K562 (cell line): ENCODE measurements around the gene WDHD1. TPM values are rescaled to one million over a fixed set of nuclear protein-coding genes. Genes with fewer than 3 reads are reported as not detected.

Experiments used
- FOXK1 ChIP-seq: sonication (generic); formaldehyde crosslinking; IDR thresholded peaks from 2 replicates; pipeline ENCODE4 v1.8.0; 2022; ENCODE audit warnings: missing genetic modification reagents, mild to moderate bottlenecking, borderline replicate concordance
- GTF2B ChIP-seq: IDR thresholded peaks from 2 replicates; pipeline ENCODE4 v1.6.1; 2011; ENCODE audit not compliant: insufficient read length; ENCODE audit errors: extremely low read depth
- KDM1A ChIP-seq, 2 experiments: fragments of 450-650 bp; IDR thresholded peaks; 2 replicates each; pipeline ENCODE4 v1.6.1; 2016; ENCODE audit warnings: mild to moderate bottlenecking in 2 of 2
- KHSRP ChIP-seq: fragments of 450-650 bp; IDR thresholded peaks from 2 replicates; pipeline ENCODE4 v1.6.1; 2017
- L3MBTL2 ChIP-seq: fragments of 450-650 bp; IDR thresholded peaks from 2 replicates; pipeline ENCODE4 v1.6.1; 2016; ENCODE audit warnings: mild to moderate bottlenecking, moderate library complexity
- LARP7 ChIP-seq: fragments of 450-650 bp; IDR thresholded peaks from 2 replicates; pipeline ENCODE4 v1.6.1; 2016
- MCM5 ChIP-seq: fragments of 450-650 bp; IDR thresholded peaks from 2 replicates; pipeline ENCODE4 v1.6.1; 2016; ENCODE audit warnings: low read depth
- MEF2D ChIP-seq: conservative IDR thresholded peaks from 2 replicates; pipeline ENCODE4 v1.6.1; 2016; ENCODE audit warnings: low read depth, missing genetic modification characterization, missing compliant biosample characterization
- MXI1 ChIP-seq: IDR thresholded peaks from 2 replicates; pipeline ENCODE4 v1.6.1; 2011; ENCODE audit warnings: low read depth, mild to moderate bottlenecking, improper control_type of control experiment, low read length
- RB1 ChIP-seq: fragments of 450-650 bp; IDR thresholded peaks from 2 replicates; pipeline ENCODE4 v1.6.1; 2017; ENCODE audit warnings: low read depth, mild to moderate bottlenecking
- SIRT6 ChIP-seq: IDR thresholded peaks from one replicate; pipeline ENCODE4 v1.6.1; 2012; ENCODE audit warnings: low read depth, mild to moderate bottlenecking, control low read depth, inconsistent platforms, low read length, moderate library complexity
- SREBF2 ChIP-seq: sonication (generic); formaldehyde crosslinking; IDR thresholded peaks from 2 replicates; pipeline ENCODE4 v1.4.0; 2020; ENCODE audit warnings: mild to moderate bottlenecking, missing genetic modification reagents
- TARDBP ChIP-seq: fragments of 450-650 bp; IDR thresholded peaks from 2 replicates; pipeline ENCODE4 v1.6.1; 2016
- TBL1XR1 ChIP-seq, 2 experiments: IDR thresholded peaks; 2 replicates each; pipeline ENCODE4 v1.6.1; 2012; ENCODE audit warnings: improper control_type of control experiment in 2 of 2, low read length in 2 of 2, mild to moderate bottlenecking in 1 of 2
- ZBTB34 ChIP-seq: fragments of 250-450 bp; sonication (Bioruptor Pico); IDR thresholded peaks from 2 replicates; pipeline ENCODE4 v1.8.0; 2021; ENCODE audit warnings: mild to moderate bottlenecking, moderate library complexity
- ZNF143 ChIP-seq: sonication (generic); formaldehyde crosslinking; IDR thresholded peaks from 2 replicates; pipeline ENCODE4 v1.9.0; 2022; ENCODE audit warnings: mild to moderate bottlenecking, missing genetic modification reagents
- ZNF165 ChIP-seq: fragments of 250-450 bp; sonication (Bioruptor Pico); IDR thresholded peaks from 2 replicates; pipeline ENCODE4 v1.4.0; 2020; ENCODE audit warnings: borderline replicate concordance
- ZNF444 ChIP-seq: fragments of 250-450 bp; sonication (Bioruptor Pico); IDR thresholded peaks from 2 replicates; pipeline ENCODE4 v1.4.0; 2020; ENCODE audit warnings: mild to moderate bottlenecking, moderate library complexity
- ZSCAN32 ChIP-seq: fragments of 450-650 bp; formaldehyde crosslinking; IDR thresholded peaks from 2 replicates; pipeline ENCODE4 v1.4.0; 2020; ENCODE audit warnings: mild to moderate bottlenecking, moderate library complexity
- polyA plus RNA-seq, 8 experiments: library from polyadenylated mRNA; depleted of rRNA in 4 of 8; stranded (reverse) in 5 of 8; unstranded in 3 of 8; fragments of >200 nt; fragmentation: Nextera tagmentation in 2 of 8; fragmentation: Illumina TruSeq in 1 of 8; extraction: Ambion mirVana in 2 of 8; extraction: Trizol in 1 of 8; gene quantifications; 2 replicates each; pipeline versions ENCODE4 v1.2.1 to v1.2.3, GENCODE V29; 2011 to 2014; ENCODE audit warnings: inconsistent platforms in 1 of 8, missing spikeins in 1 of 8
- total RNA-seq, 7 experiments: library from RNA; depleted of rRNA in 6 of 7; stranded (reverse); fragments of >200 nt in 6 of 7; fragmentation: Illumina TruSeq in 2 of 7; extraction: Trizol in 2 of 7; gene quantifications; 2 replicates each; pipeline versions ENCODE4 v1.2.1 to v1.2.3, GENCODE V29; 2011 to 2021; ENCODE audit warnings: low replicate concordance in 1 of 7
- TF ChIP-seq, protein P1 (sequence below), 2 experiments: fragments of 450-650 bp in 1 of 2; sonication (generic) in 1 of 2; formaldehyde crosslinking; conservative IDR thresholded peaks; 2 replicates each; pipeline versions ENCODE4 v1.4.0 to v1.8.1; 2020 to 2022; ENCODE audit warnings: mild to moderate bottlenecking in 1 of 2, missing genetic modification reagents in 1 of 2
- TF ChIP-seq, protein P2 (sequence below): fragments of 250-450 bp; sonication (Bioruptor Pico); IDR thresholded peaks from 2 replicates; pipeline ENCODE4 v1.9.0; 2021; ENCODE audit warnings: mild to moderate bottlenecking, inconsistent platforms
- TF ChIP-seq, protein P3 (sequence below): fragments of 450-650 bp; IDR thresholded peaks from one replicate; pipeline ENCODE4 v1.6.1; 2018; ENCODE audit warnings: mild to moderate bottlenecking, moderate library complexity; ENCODE audit not compliant: partially characterized antibody

WDHD1 gene
- total and polyA plus RNA-seq, 9 of the 15 experiments (the other 6 are each of a cell fraction or from before 2014, with no cell fraction given) = 11.7 to 39.1 (median 30.0) TPM

DNA sequence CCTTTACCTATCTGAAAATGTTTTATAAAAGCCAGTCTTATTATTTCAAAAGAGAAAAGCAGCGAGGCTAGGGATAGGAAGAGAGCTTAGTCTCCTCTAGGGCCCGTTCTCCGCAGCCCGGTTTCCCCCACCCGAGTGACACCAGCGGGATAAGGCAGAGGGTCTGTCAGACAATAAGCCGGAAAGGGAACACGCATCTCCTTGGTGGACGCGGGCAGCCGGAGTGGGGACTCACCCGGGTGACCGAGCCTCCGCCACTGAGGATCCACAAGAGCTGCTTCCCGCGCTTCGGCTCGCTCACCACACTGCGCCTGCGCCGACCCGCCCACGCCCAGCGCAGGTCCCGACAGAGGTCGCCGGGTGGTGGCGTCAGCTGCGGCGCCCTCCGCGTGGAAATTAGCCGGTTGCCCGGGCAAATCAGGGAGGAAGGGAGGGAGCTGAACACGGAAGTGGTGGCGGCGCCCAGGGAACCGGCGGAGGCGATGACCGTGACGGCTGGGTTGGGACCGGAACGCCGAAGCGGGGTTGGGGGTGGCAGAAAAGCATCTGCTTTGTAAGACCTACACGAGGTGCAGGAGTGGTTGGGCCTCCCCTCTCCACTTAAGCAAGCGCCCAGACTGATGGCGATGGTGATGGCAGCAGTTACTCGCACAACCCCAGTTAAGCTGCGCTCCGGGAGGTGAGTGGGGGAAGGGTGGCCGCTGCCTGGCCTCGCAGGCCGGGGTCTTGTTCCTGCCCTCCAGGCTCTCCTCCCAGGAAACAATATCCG lies at the start of gene WDHD1, which contains the start of gene SOCS4 (continued):
- TF ChIP-seq MCM5 = no peak
- TF ChIP-seq KHSRP = peak; percentile 56; the same call in 1 of the 2 replicates
- TF ChIP-seq, protein P1, sequence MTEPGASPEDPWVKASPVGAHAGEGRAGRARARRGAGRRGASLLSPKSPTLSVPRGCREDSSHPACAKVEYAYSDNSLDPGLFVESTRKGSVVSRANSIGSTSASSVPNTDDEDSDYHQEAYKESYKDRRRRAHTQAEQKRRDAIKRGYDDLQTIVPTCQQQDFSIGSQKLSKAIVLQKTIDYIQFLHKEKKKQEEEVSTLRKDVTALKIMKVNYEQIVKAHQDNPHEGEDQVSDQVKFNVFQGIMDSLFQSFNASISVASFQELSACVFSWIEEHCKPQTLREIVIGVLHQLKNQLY (CRISPR knock-in tag; conservative IDR thresholded peaks at IDR 0.05) = no peak
- peak; percentile 70 for TF ChIP-seq MXI1
- peak; percentile 98 for TF ChIP-seq RB1
- TF ChIP-seq SIRT6 = no peak
- no peak for TF ChIP-seq ZBTB34 (CRISPR knock-in tag)
- no peak for TF ChIP-seq FOXK1 (CRISPR knock-in tag)
- no peak for TF ChIP-seq TARDBP
- TF ChIP-seq SREBF2 (CRISPR knock-in tag) = no peak
- TF ChIP-seq, protein P2, sequence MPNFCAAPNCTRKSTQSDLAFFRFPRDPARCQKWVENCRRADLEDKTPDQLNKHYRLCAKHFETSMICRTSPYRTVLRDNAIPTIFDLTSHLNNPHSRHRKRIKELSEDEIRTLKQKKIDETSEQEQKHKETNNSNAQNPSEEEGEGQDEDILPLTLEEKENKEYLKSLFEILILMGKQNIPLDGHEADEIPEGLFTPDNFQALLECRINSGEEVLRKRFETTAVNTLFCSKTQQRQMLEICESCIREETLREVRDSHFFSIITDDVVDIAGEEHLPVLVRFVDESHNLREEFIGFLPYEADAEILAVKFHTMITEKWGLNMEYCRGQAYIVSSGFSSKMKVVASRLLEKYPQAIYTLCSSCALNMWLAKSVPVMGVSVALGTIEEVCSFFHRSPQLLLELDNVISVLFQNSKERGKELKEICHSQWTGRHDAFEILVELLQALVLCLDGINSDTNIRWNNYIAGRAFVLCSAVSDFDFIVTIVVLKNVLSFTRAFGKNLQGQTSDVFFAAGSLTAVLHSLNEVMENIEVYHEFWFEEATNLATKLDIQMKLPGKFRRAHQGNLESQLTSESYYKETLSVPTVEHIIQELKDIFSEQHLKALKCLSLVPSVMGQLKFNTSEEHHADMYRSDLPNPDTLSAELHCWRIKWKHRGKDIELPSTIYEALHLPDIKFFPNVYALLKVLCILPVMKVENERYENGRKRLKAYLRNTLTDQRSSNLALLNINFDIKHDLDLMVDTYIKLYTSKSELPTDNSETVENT (CRISPR knock-in tag) = 0 out of 2 replicates have a peak, but pooled peaks have one; percentile 11
- TF ChIP-seq KDM1A (IDR thresholded peaks at IDR 0.05) = peak in 1 of 2 experiments; percentile 18; a peak in 1 of 4 replicates
- TF ChIP-seq GTF2B = no peak
- peak in 1 of 2 experiments; percentile 43; a peak in 1 of 4 replicates for TF ChIP-seq TBL1XR1 (IDR thresholded peaks at IDR 0.05; ENCODE audit: low read length in 2 of 2)
- no peak for TF ChIP-seq ZNF165 (CRISPR knock-in tag)
- TF ChIP-seq L3MBTL2 = peak; percentile 90
- TF ChIP-seq, protein P3, sequence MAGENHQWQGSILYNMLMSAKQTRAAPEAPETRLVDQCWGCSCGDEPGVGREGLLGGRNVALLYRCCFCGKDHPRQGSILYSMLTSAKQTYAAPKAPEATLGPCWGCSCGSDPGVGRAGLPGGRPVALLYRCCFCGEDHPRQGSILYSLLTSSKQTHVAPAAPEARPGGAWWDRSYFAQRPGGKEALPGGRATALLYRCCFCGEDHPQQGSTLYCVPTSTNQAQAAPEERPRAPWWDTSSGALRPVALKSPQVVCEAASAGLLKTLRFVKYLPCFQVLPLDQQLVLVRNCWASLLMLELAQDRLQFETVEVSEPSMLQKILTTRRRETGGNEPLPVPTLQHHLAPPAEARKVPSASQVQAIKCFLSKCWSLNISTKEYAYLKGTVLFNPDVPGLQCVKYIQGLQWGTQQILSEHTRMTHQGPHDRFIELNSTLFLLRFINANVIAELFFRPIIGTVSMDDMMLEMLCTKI = no peak
- TF ChIP-seq ZSCAN32 (CRISPR knock-in tag) = no peak
- no peak for TF ChIP-seq LARP7
- TF ChIP-seq ZNF143 = no peak
- no peak for TF ChIP-seq MEF2D (tag)
- no peak for TF ChIP-seq ZNF444 (CRISPR knock-in tag)
